ENCODE results near the gene ARHGEF11. TPM values are rescaled to one million over a fixed set of nuclear protein-coding genes. Genes with fewer than 3 reads are reported as not detected.

ARHGEF11 gene
- total RNA-seq, 1 donor, result 32.2 TPM

- TF ChIP-seq CTCF (IDR thresholded peaks at IDR 0.05; ENCODE audit: insufficient read depth, low read length), result no peak
- H3K4me3 ChIP-seq (ENCODE audit: low read depth, low read length), result no peak overlapping the region
- DNase-seq (ENCODE audit: low read depth), result no peak
Observed at GRCh38 chr1:156959925-156960324, 85.6 kb downstream of the ARHGEF11 start.

DNA sequence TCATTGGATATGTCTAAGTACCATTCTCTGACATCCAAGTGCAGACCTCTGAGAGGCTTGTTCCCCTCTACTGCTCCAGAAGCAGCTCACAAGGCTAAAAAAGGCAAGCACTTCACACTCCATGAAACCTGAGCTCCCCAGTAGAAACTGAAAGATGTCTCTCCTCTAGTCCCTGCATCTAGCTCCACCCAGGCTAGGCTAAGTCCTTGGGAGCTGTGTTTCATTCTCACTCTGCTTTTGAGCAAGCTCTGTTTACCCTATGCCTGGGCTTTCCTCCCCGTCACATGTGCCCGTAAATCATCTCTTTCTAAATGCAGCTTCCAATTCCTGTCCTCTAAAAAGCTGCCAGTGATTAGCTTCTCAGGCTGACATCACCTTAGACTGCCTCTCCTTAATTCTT is 86.1 kb downstream of the ARHGEF11 start:
- TF ChIP-seq CTCF (IDR thresholded peaks at IDR 0.05; ENCODE audit: insufficient read depth, low read length), result no peak
- DNase-seq (ENCODE audit: low read depth), result peak; percentile 7
- no peak overlapping the region for H3K4me3 ChIP-seq (ENCODE audit: low read depth, low read length)

DNA sequence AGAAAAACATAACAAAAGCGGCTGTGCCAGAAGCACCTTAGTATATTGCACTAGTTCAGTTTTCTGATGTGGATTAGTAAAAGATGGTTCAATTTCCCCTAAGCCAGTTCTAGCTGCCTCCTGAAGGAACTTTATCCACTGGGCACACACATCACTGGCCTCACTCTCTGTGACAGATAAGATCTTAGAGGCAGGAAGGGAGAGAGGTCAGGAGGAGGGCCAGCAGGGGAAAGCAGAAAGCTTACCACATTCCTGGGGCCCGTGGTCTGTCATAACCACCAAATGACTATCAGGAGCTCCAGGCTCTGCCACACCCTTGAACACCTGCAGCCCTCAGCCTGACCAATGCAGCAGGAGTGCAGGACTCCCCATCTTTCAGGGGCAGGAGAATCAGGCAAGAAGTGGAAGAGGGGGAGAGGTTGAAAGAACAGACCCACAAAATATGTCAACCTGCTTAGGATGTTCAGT is 87.3 kb downstream of the ARHGEF11 start:
- H3K4me3 ChIP-seq (ENCODE audit: low read depth, low read length), result no peak overlapping the region
- DNase-seq (ENCODE audit: low read depth), result no peak
- no peak for TF ChIP-seq CTCF (IDR thresholded peaks at IDR 0.05; ENCODE audit: insufficient read depth, low read length)

DNA sequence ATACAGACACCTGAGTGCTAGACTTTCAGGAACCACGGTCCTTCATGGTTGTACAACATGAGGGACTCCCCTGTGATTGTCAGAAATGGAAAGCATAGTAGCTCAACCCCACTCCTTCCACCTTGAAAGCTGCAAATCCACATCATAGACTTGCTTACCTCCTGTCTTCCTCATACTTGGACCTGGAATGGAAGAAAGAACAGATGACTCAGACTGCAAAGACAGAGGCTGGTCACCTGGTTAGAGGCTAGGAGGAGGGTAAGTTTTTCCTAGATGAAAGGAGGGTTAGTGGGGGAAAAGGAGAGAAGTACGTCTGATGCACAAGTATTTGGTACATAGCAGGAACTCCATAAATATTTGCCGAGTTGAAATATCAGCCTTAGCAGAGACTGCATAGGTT is 87.9 kb downstream of the ARHGEF11 start:
- no peak for DNase-seq (ENCODE audit: low read depth)
- TF ChIP-seq CTCF (IDR thresholded peaks at IDR 0.05; ENCODE audit: insufficient read depth, low read length), result no peak
- H3K4me3 ChIP-seq (ENCODE audit: low read depth, low read length), result no peak overlapping the region

- no peak for DNase-seq (ENCODE audit: low read depth)
Observed at GRCh38 chr1:156956333-156956732, 89.2 kb downstream of the ARHGEF11 start.

DNA sequence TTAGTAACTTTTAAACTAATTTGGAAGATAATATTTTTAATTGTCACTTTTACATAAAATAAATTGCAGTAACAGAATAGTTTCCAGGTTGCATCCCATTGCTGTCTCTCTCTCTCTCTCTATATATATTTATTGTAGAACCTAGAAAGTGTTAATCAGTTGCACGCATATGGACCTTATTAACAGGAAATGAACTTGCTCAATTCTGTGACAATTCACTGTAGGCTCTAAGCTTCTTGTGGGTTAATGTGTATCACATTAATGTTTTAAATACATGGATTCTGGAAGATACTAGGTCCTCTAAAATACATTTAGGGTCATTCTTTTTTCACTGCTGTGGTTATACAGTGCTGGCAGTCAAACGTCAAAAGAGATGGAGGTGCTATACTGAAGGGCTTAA is 92.0 kb downstream of the ARHGEF11 start:
- no peak overlapping the region for H3K4me3 ChIP-seq (ENCODE audit: low read depth, low read length)
- no peak for TF ChIP-seq CTCF (IDR thresholded peaks at IDR 0.05; ENCODE audit: insufficient read depth, low read length)
- no peak for DNase-seq (ENCODE audit: low read depth)

More at GRCh38 chr1:156956333-156956732, 89.2 kb downstream of the ARHGEF11 start:
- no peak overlapping the region for H3K4me3 ChIP-seq (ENCODE audit: low read depth, low read length)
- TF ChIP-seq CTCF (IDR thresholded peaks at IDR 0.05; ENCODE audit: insufficient read depth, low read length), result no peak

GRCh38 chr1:156951371-156951770 is 94.2 kb downstream of the ARHGEF11 start:
- TF ChIP-seq CTCF (IDR thresholded peaks at IDR 0.05; ENCODE audit: insufficient read depth, low read length), result no peak
- H3K4me3 ChIP-seq (ENCODE audit: low read depth, low read length), result no peak overlapping the region
- DNase-seq (ENCODE audit: low read depth), result no peak
